Stimulated activated memory B cell treated with anti-CD40 and anti-IgM and Interleukin-4, amounts not matched to agents 10 μg/mL and 1 μg/mL and 100 μg/mL, for 72 hours (primary cell): ENCODE measurements around the gene PBX1.
A peak's percentile ranks its signal among the peaks of the same experiment; 100 is the strongest.
"Not testable (repeated sequence)": the region's sequence is repeated elsewhere in the genome, so short reads cannot be mapped to it uniquely, and the experiment has no call there.

Source experiments
- ATAC-seq: fragments of 150-1000 bp; cut with Tn5 transposase; 2 replicates; pipeline ENCODE4 v1.10.0; 2021
- H3K27ac Mint-ChIP-seq: one replicate; pipeline ENCODE4 v1.8.0; 2022; ENCODE audit warnings: mild to moderate bottlenecking, mixed read lengths
- H3K27me3 Mint-ChIP-seq: one replicate; pipeline ENCODE4 v1.8.0; 2022; ENCODE audit warnings: mixed read lengths
- H3K36me3 Mint-ChIP-seq: one replicate; pipeline ENCODE4 v1.8.0; 2022; ENCODE audit warnings: mixed read lengths
- H3K4me1 Mint-ChIP-seq: one replicate; pipeline ENCODE4 v1.8.0; 2022; ENCODE audit warnings: mixed read lengths
- H3K4me3 Mint-ChIP-seq: one replicate; pipeline ENCODE4 v1.8.0; 2022; ENCODE audit warnings: mild to moderate bottlenecking, moderate library complexity, mixed read lengths
- H3K9me3 Mint-ChIP-seq: one replicate; pipeline ENCODE4 v1.8.0; 2022; ENCODE audit warnings: mixed read lengths

Gene PBX1

GRCh38 chr1:164558461-164559341 is at the start of gene PBX1:
Gene PBX1 (plus strand): TSS chr1:164559184.
- peak; percentile 99 for ATAC-seq
- Mint-ChIP-seq H3K27me3 (peaks cover 34% of the 10 kb centered on the region), H3K27ac (no peak within 1 kb of the TSS), H3K4me1 (peaks cover 11% of the 10 kb centered on the region), H3K9me3 (peaks cover 5% of the 10 kb centered on the region), H3K36me3 (no peaks in the 10 kb centered on the region), H3K4me3 (peak within 1 kb of the TSS; percentile 77)

GRCh38 chr1:164510435-164510834 is 48.5 kb upstream of the PBX1 start:
- H3K27me3 Mint-ChIP-seq = no peaks in the 10 kb centered on the region
- no peak overlapping the region for H3K4me3 Mint-ChIP-seq
- no peak overlapping the region for H3K27ac Mint-ChIP-seq
- ATAC-seq = no peak
- no peaks in the 10 kb centered on the region for H3K9me3 Mint-ChIP-seq
- H3K4me1 Mint-ChIP-seq = no peaks in the 10 kb centered on the region
- H3K36me3 Mint-ChIP-seq = no peaks in the 10 kb centered on the region

- H3K36me3 Mint-ChIP-seq = no peaks in the 10 kb centered on the region
- no peaks in the 10 kb centered on the region for H3K27me3 Mint-ChIP-seq
- no peak overlapping the region for H3K27ac Mint-ChIP-seq
- H3K4me3 Mint-ChIP-seq = no peak overlapping the region
- H3K9me3 Mint-ChIP-seq = no peaks in the 10 kb centered on the region
- no peak for ATAC-seq
- H3K4me1 Mint-ChIP-seq = no peaks in the 10 kb centered on the region
Observed at GRCh38 chr1:164511001-164511705, 47.8 kb upstream of the PBX1 start.

- H3K9me3 Mint-ChIP-seq = peaks cover 3% of the 10 kb centered on the region
- no peak for ATAC-seq
- no peaks in the 10 kb centered on the region for H3K4me1 Mint-ChIP-seq
- H3K4me3 Mint-ChIP-seq = no peak overlapping the region
- H3K36me3 Mint-ChIP-seq = no peaks in the 10 kb centered on the region
- H3K27me3 Mint-ChIP-seq = no peaks in the 10 kb centered on the region
- H3K27ac Mint-ChIP-seq = no peak overlapping the region
Observed at GRCh38 chr1:164515231-164515630, 43.8 kb upstream of the PBX1 start.

GRCh38 chr1:164515711-164516331 is 43.2 kb upstream of the PBX1 start:
- Mint-ChIP-seq H3K27me3 (no peaks in the 10 kb centered on the region), H3K4me3 (no peak overlapping the region), H3K9me3 (peaks cover 3% of the 10 kb centered on the region), H3K27ac (no peak overlapping the region), H3K36me3 (no peaks in the 10 kb centered on the region), H3K4me1 (no peaks in the 10 kb centered on the region)
- no peak for ATAC-seq

GRCh38 chr1:164516591-164516990 is 42.4 kb upstream of the PBX1 start:
- ATAC-seq = no peak
- H3K9me3 Mint-ChIP-seq = peaks cover 3% of the 10 kb centered on the region

GRCh38 chr1:164518692-164519332 is 40.2 kb upstream of the PBX1 start:
- Mint-ChIP-seq H3K4me1 (no peaks in the 10 kb centered on the region), H3K27ac (no peak overlapping the region), H3K27me3 (no peaks in the 10 kb centered on the region), H3K4me3 (no peak overlapping the region), H3K9me3 (peaks cover 3% of the 10 kb centered on the region), H3K36me3 (no peaks in the 10 kb centered on the region)
- ATAC-seq = no peak

More at GRCh38 chr1:164516591-164516990, 42.4 kb upstream of the PBX1 start:
- Mint-ChIP-seq H3K4me3 (no peak overlapping the region), H3K27me3 (no peaks in the 10 kb centered on the region), H3K4me1 (no peaks in the 10 kb centered on the region), H3K36me3 (no peaks in the 10 kb centered on the region), H3K27ac (no peak overlapping the region)

GRCh38 chr1:164519426-164519825 is 39.6 kb upstream of the PBX1 start:
- H3K36me3 Mint-ChIP-seq = no peaks in the 10 kb centered on the region
- H3K27ac Mint-ChIP-seq = no peak overlapping the region
- H3K4me3 Mint-ChIP-seq = no peak overlapping the region
- no peaks in the 10 kb centered on the region for H3K27me3 Mint-ChIP-seq
- H3K4me1 Mint-ChIP-seq = no peaks in the 10 kb centered on the region
- peaks cover 3% of the 10 kb centered on the region for H3K9me3 Mint-ChIP-seq
- no peak for ATAC-seq

GRCh38 chr1:164524810-164525209 is 34.2 kb upstream of the PBX1 start:
- Mint-ChIP-seq H3K36me3 (no peaks in the 10 kb centered on the region), H3K27me3 (no peaks in the 10 kb centered on the region), H3K27ac (no peak overlapping the region), H3K9me3 (peaks cover 10% of the 10 kb centered on the region), H3K4me3 (no peak overlapping the region), H3K4me1 (no peaks in the 10 kb centered on the region)
- no peak for ATAC-seq

- H3K9me3 Mint-ChIP-seq = peaks cover 3% of the 10 kb centered on the region
Observed at GRCh38 chr1:164534863-164535610, 23.9 kb upstream of the PBX1 start.

GRCh38 chr1:164552463-164552988 is 6.5 kb upstream of the PBX1 start:
- H3K36me3 Mint-ChIP-seq, H3K4me1 Mint-ChIP-seq, H3K4me3 Mint-ChIP-seq, H3K27ac Mint-ChIP-seq, ATAC-seq: not testable (repeated sequence)
- Mint-ChIP-seq H3K9me3 (peaks cover 24% of the 10 kb centered on the region), H3K27me3 (peaks cover 10% of the 10 kb centered on the region)

More at GRCh38 chr1:164534863-164535610, 23.9 kb upstream of the PBX1 start:
- Mint-ChIP-seq H3K4me1 (no peaks in the 10 kb centered on the region), H3K36me3 (no peaks in the 10 kb centered on the region), H3K4me3 (no peak overlapping the region), H3K27me3 (no peaks in the 10 kb centered on the region), H3K27ac (no peak overlapping the region)
- ATAC-seq = no peak

GRCh38 chr1:164557270-164557669 is 1.7 kb upstream of the PBX1 start:
- H3K4me1 Mint-ChIP-seq = peaks cover 11% of the 10 kb centered on the region
- no peak overlapping the region for H3K4me3 Mint-ChIP-seq
- H3K27ac Mint-ChIP-seq = no peak overlapping the region
- H3K9me3 Mint-ChIP-seq = peaks cover 12% of the 10 kb centered on the region
- peaks cover 34% of the 10 kb centered on the region for H3K27me3 Mint-ChIP-seq
- no peaks in the 10 kb centered on the region for H3K36me3 Mint-ChIP-seq
- no peak for ATAC-seq

- H3K4me3 Mint-ChIP-seq = peak overlapping the region; percentile 47
- ATAC-seq = no peak
- H3K9me3 Mint-ChIP-seq = peaks cover 5% of the 10 kb centered on the region
- H3K27me3 Mint-ChIP-seq = peaks cover 34% of the 10 kb centered on the region
- no peaks in the 10 kb centered on the region for H3K36me3 Mint-ChIP-seq
- H3K4me1 Mint-ChIP-seq = peaks cover 11% of the 10 kb centered on the region
- H3K27ac Mint-ChIP-seq = no peak overlapping the region
Observed at GRCh38 chr1:164559342-164560051, 513 bp downstream of the PBX1 start.

- Mint-ChIP-seq H3K4me3 (peak overlapping the region; percentile 47), H3K36me3 (no peaks in the 10 kb centered on the region), H3K27me3 (peaks cover 34% of the 10 kb centered on the region), H3K27ac (no peak overlapping the region), H3K4me1 (peaks cover 11% of the 10 kb centered on the region), H3K9me3 (peaks cover 5% of the 10 kb centered on the region)
- ATAC-seq = no peak
Observed at GRCh38 chr1:164560121-164560541, 1.1 kb downstream of the PBX1 start.
